Fibroblast of gingiva (primary cell): ENCODE results near the gene ZIC4.
A peak's percentile ranks its signal among the peaks of the same experiment; 100 is the strongest.

Source experiments
- DNase-seq: peaks from one replicate; pipeline ENCODE4 v3.0.0-alpha.2; 2011; ENCODE audit warnings: low read depth

The ZIC4 gene

GRCh38 chr3:147404800-147405230, 1.5 kb downstream of the ZIC4 start:
- DNase-seq: no peak

GRCh38 chr3:147404000-147404799, 2.1 kb downstream of the ZIC4 start:
- no peak for DNase-seq

- DNase-seq: no peak
Observed at GRCh38 chr3:147403511-147403910, 2.8 kb downstream of the ZIC4 start.

DNA sequence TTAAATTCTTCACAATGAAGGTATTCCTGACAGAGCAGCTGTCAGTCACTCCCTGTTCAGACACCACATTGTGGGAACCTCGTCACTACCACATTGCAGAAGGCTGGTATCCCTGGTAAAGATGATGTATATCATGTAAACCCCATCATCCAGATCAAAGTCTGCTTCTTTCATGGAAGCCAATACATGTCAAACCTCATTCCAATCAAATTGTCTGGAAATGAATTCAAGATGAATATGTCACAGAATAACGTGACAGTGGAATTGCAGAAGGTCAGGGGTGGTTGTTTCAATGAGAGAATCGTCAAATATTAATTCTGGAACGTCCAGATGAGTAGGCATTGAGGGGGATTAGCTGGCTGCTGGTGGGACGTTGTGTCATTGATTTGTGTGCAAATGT, 4.2 kb downstream of the ZIC4 start:
- no peak for DNase-seq

GRCh38 chr3:147401421-147401820, 4.9 kb downstream of the ZIC4 start:
- no peak for DNase-seq

- no peak for DNase-seq
Observed at GRCh38 chr3:147400999-147401398, 5.3 kb downstream of the ZIC4 start.

GRCh38 chr3:147400111-147400510, 6.2 kb downstream of the ZIC4 start:
- DNase-seq: no peak

GRCh38 chr3:147398813-147399534, 7.4 kb downstream of the ZIC4 start:
- no peak for DNase-seq

DNA sequence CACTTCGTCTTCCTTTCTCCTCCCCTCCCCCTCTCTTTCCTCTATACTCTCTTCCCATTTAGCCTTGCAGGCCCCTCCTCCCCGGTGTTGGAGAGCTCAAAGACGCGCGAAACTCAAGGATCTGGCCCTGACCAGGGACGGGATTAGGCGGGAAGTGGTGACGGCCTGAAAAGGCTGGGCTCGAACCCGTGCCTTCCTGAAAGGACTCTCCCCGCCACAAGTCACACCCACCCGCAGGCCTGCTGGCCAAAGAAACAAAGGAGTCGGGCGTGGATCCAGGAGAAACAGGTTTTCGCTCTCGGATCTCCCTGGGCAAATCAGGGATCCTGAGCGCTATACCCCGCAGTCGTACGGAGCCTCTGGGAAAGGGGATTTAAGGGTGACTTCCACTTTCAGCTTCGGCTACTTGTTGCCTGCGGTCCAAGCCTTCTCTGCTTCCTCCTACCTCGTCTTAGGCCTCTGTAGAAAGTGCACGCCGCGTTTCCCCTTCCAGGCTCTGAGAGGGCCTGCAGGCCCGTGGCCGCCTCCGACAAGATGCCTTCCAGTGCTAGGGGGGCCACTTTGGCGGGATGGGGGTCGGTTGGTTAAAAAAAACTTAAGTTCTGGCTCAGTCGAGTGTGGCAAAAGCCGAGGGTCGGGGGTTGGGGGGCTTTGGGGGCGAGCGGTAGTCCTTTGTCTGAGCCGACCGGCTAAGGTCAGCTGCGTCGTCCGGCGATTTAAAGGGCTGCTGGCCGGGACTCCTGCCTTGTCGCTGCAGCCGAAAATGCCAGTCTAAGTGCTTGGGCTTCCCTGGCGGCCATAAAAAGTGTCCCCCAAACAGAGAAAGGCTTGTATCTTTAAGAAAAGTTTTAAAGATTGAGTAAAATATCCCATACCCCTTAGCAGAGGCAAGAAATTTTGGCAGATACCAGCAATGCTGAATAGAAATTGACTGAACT, 8.2 kb downstream of the ZIC4 start:
- DNase-seq: no peak

- no peak for DNase-seq
Observed at GRCh38 chr3:147397155-147397874, 9.0 kb downstream of the ZIC4 start.

DNA sequence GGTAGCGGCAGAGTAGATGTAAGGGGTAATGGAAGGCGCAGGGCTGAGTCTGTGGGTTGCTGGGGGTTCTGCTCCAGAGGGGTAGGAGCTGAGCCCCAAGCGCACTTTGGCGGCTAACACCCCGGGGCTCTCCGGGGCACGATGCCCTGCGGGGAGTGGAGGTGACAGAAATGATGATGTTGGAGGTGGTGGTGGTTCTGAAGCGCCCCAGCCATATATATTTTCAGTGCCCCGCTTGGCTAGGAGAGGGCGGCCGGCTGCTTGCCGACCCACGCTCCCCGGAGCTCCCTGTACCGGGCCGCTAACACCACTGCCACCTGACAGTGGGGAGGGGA, 9.7 kb downstream of the ZIC4 start:
- no peak for DNase-seq

DNA sequence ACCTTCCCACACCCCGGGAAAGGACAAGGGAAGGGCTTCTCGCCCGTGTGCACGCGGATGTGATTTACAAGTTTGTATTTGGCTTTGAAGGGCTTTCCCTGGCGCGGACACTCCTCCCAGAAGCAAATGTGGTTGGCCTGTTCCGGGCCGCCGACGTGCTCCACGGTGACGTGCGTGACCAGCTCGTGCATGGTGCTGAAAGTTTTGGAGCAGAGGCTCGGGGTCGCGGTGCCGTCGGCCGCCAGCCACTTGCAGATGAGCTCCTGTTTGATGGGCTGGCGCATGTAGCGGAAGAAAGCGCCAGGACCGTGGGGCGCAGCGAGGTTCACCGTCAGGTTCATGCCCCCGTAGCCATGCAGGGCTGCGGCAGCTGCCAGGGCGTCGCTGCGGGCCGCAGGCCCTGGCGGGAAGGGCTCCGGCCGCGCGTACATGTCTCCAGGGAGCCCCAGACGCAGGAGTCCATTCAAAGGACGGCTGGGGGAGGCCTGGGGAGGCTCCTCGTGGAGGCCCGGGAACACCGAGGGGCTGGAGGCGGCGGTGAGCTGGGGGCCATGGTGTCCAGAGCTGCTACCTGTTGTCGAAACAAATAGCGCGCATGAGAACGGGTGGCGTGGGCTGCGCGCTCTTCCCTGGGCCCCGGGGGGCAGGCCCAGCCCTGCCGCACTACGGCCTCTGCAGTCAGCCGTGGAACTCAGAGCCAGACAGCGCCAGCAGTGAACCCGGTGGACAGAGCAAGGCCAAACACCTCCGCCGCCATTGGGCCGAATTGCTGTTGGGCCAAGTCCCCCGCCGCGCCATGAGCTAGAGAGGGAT, 10.2 kb downstream of the ZIC4 start:
- DNase-seq: no peak

- no peak for DNase-seq
Observed at GRCh38 chr3:147394884-147395225, 11.5 kb downstream of the ZIC4 start.

GRCh38 chr3:147393943-147394883, 12.1 kb downstream of the ZIC4 start:
- DNase-seq: no peak

DNA sequence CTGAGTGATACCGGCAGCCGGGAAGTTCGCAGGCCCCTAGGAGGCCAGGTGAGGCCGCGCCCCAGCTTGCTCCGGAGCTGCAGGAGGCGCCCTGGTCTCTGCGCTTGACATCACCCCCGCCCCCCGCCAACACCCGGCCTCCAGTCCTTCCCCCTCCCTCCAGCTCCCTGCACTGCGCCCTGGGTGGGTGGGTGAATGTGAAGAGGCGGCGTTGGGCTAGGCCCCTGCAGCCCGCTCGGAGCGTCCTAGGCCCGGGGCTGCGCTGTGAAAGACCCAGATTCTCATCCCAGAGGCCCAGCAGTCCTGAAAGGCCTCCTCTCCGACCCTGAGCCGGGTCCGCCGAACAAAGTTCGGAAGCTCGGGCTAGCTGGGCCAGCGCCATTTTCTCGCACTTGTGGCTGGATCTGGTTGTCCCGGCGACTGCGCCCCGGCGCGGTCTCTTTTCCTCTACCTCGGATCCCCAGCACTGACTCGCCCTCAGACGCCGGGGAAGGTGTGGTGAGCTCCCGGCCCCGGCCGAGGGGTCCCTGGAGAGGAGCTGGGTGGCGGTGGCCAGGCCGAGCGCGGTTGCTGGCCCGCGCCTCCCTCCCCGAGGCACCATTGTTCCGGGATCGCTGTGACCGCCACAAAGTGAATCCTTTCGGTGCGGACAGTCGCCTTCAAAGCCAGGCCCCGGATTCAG, 12.9 kb downstream of the ZIC4 start:
- DNase-seq: no peak

GRCh38 chr3:147392625-147392946, 13.8 kb downstream of the ZIC4 start:
- DNase-seq: no peak

DNA sequence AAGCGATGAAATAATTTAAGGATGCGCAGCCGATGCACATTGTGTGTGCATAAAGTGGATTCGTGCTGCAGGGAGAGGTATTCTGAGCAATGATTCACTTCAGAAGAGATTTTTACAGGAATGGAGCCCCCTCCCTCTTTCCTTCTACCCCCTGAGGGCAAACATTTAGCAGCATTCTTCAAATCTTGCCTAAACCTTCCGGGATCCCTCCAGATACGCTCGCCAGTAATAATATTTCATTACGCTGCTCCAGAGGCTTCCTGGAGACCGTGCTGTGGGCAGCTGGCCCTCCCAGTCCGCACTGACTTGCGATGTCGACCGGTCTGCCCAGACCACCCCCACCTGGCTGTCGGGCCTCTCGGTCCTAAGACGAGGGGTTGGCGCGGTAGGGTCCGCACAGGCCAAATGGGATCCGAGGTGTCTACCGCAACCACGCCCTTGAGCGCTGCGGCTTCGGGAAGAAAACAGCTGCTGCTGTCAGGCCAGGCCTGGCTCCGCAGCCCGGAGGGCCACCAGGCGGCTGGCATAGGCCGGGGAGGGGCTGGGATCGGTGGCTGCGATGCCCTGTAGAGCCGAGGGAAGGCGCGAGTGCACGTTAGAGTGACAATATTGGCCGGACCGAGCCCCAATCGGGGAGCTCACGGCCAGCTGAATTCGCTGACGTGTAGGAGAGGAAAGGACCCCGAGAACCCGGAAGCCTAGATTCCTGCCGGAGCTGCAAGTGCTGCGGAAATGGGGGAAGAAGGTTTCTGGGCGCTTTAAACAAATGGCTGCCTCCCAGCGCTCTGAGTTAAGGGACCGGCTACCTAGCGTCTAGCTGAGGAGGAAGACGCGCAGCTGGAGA, 14.3 kb downstream of the ZIC4 start:
- DNase-seq: peak; percentile 14
